Uterus (tissue), 4 donors: Measurements from ENCODE around the gene OGFR. TPM values are rescaled to one million over a fixed set of nuclear protein-coding genes. Genes with fewer than 3 reads are reported as not detected.
A peak's percentile ranks its signal among the peaks of the same experiment; 100 is the strongest.

Source experiments
- DNase-seq, 2 donors: peaks; one replicate each; pipeline ENCODE4 v3.0.0-alpha.2; 2019 to 2020
- H3K27ac ChIP-seq, 2 donors: fragments of 200-600 bp; sonication (generic); 1 replicate in 1 of 2; 2 replicates in 1 of 2; pipeline ENCODE4 v1.5.1; 2016 to 2018
- H3K27me3 ChIP-seq, 2 donors: fragments of 200-600 bp; sonication (generic); one replicate each; pipeline ENCODE4 v1.5.1; 2018 to 2019; ENCODE audit warnings: control low read depth in 1 of 2
- H3K36me3 ChIP-seq, 2 donors: fragments of 200-600 bp; sonication (generic); one replicate each; pipeline ENCODE4 v1.5.1; 2019; ENCODE audit warnings: control low read depth in 1 of 2
- H3K4me1 ChIP-seq, 2 donors: fragments of 200-600 bp; sonication (generic); one replicate each; pipeline ENCODE4 v1.5.1; 2018 to 2019; ENCODE audit warnings: control low read depth in 1 of 2
- H3K4me3 ChIP-seq, 2 donors: fragments of 200-600 bp; sonication (generic); 1 replicate in 1 of 2; 2 replicates in 1 of 2; pipeline ENCODE4 v1.5.1; 2018 to 2019; ENCODE audit warnings: mild to moderate bottlenecking in 1 of 2
- H3K9me3 ChIP-seq, 2 donors: fragments of 200-600 bp; sonication (generic); one replicate each; pipeline ENCODE4 v1.5.1; 2019; ENCODE audit warnings: control low read depth in 1 of 2
- POLR2A ChIP-seq, 2 donors: fragments of 450-650 bp; IDR thresholded peaks; one replicate each; pipeline ENCODE4 v1.6.1; 2016; ENCODE audit warnings: antibody characterized with exemption in 2 of 2, mild to moderate bottlenecking in 1 of 2, moderate library complexity in 1 of 2
- intact Hi-C: fragments of 100-400 bp; cut with DNase I; formaldehyde crosslinking; loops from one replicate; pipeline ENCODE4 v1.15.1; 2023; ENCODE audit warnings: low total_unique reads
- total RNA-seq, 4 donors: library from RNA; depleted of rRNA in 3 of 4; stranded (reverse); fragments of >200 nt in 3 of 4; gene quantifications; one replicate each; pipeline versions ENCODE4 v1.1.0 to v1.2.4, GENCODE V29; 2014 to 2023
- TF ChIP-seq, protein P1 (sequence below), 4 experiments: fragments of 200-600 bp in 2 of 4; fragments of 450-650 bp in 2 of 4; sonication (generic) in 2 of 4; IDR thresholded peaks; one replicate each; pipeline ENCODE4 v1.5.1; 2016 to 2019; ENCODE audit warnings: antibody characterized with exemption in 4 of 4, mild to moderate bottlenecking in 2 of 4, moderate library complexity in 1 of 4
- donor health status: DM: yes; HTN: yes; CAD: no.

Gene OGFR
- total RNA-seq, 4 donors from 2014 or later, result 16.5 to 48.7 (median 31.2) TPM

DNA sequence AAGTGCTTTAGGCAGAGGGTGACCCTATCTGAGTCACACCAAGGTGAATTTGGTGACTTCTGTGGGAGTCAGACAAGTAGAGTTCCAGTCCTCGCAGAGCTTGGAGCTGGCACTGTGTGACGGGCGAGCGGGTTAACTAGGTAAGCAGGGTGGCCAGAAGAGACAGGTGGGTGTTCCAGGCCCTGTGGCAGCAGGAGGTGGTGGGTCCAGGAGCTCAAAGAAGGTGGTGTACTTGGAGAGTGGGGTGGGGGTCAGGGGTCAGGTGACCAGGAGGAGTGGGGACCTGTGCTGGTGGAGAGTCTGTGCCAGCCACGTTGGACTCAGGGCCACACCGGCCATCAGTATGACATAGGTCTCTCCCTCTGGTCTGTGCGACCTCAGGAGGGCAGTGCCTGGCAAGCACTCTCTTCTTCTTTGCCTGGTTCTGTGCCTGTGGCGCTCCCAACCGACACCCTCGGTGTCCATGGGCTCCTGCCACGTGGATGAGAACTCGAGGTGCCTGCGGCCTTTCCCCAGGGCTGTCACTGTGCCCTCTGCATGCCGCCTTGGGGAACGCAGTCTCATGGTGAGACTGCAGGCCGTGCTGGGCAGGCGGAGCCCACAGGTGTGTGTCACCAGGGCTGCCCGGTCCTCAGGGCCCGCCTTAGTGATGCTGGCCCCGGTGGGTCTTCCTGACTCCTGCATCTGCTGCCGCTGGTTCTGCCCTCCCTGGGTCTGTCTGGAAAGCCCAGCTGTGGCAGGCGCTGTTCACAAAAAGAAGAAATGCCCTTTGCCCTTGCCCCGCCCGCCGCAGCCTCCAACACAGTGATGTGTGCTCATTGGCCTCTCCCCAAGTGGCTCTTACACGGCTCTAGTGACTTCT lies 6.7 kb upstream of the OGFR start:
- intact Hi-C loops, result no loop called here
- peaks cover 0 to 10% of the 10 kb centered on the region in 2 donors for H3K4me1 ChIP-seq
- H3K27me3 ChIP-seq, result no peaks in the 10 kb centered on the region
- TF ChIP-seq, protein P1, sequence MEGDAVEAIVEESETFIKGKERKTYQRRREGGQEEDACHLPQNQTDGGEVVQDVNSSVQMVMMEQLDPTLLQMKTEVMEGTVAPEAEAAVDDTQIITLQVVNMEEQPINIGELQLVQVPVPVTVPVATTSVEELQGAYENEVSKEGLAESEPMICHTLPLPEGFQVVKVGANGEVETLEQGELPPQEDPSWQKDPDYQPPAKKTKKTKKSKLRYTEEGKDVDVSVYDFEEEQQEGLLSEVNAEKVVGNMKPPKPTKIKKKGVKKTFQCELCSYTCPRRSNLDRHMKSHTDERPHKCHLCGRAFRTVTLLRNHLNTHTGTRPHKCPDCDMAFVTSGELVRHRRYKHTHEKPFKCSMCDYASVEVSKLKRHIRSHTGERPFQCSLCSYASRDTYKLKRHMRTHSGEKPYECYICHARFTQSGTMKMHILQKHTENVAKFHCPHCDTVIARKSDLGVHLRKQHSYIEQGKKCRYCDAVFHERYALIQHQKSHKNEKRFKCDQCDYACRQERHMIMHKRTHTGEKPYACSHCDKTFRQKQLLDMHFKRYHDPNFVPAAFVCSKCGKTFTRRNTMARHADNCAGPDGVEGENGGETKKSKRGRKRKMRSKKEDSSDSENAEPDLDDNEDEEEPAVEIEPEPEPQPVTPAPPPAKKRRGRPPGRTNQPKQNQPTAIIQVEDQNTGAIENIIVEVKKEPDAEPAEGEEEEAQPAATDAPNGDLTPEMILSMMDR (IDR thresholded peaks at IDR 0.05), result no peak
- TF ChIP-seq POLR2A (IDR thresholded peaks at IDR 0.05), result no peak
- no peak overlapping the region for H3K4me3 ChIP-seq
- no peaks in the 10 kb centered on the region for H3K36me3 ChIP-seq
- H3K9me3 ChIP-seq, result no peaks in the 10 kb centered on the region
- H3K27ac ChIP-seq, result peak overlapping the region in 1 of 2 donors; percentile 97
- no peak for DNase-seq

DNA sequence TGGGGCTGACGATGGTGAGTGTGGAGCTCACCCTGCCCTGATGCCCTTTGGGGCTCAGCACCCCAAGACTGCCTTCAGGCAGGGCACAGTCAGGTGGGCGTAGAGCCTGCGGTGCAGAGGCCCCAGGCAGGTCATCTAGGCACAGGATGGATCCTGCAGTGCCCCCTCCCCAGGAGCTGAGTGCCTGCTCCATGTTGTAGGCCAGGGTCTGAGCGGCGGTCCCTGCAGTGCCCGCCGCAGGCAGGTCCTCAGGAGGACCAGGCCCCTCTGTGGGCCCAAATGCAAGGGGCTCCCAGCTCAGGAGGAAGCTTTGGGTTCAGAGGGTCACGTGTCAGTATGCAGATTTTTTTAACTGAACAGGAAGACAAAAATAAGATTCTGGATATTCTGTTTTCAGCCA lies 5.6 kb upstream of the OGFR start:
- no peak for DNase-seq
- intact Hi-C loops, result no loop called here

DNA sequence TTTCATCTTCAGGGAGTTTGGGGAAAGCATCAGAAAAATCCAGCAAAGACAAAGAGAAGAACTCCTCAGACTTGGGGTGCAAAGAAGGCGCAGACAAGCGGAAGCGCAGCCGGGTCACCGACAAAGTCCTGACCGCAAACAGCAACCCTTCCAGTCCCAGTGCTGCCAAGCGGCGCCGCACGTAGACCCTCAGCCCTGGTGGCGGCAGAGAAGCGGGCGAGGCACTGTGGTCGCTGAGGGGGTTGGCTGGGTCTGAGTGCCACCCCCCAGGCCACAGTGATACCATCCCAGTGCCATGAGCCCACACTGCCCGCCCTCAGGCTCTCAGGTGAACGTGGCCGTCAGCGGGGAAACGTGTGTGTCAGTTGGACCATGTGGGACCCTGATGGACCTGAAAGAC lies 5.2 kb upstream of the OGFR start:
- Histone ChIP-seq H3K27ac (no peak overlapping the region), H3K27me3 (no peaks in the 10 kb centered on the region), H3K9me3 (no peaks in the 10 kb centered on the region), H3K4me1 (peaks cover 0 to 4% of the 10 kb centered on the region in 2 donors), H3K36me3 (no peaks in the 10 kb centered on the region), H3K4me3 (no peak overlapping the region)
- intact Hi-C loops, result no loop called here
- no peak for DNase-seq
- TF ChIP-seq, protein P1 (IDR thresholded peaks at IDR 0.05), result no peak
- TF ChIP-seq POLR2A (IDR thresholded peaks at IDR 0.05), result no peak

More for the DNA sequence above, 5.6 kb upstream of the OGFR start:
- no peak overlapping the region for H3K4me3 ChIP-seq
- H3K36me3 ChIP-seq, result no peaks in the 10 kb centered on the region
- no peak overlapping the region for H3K27ac ChIP-seq
- H3K27me3 ChIP-seq, result no peaks in the 10 kb centered on the region
- peaks cover 0 to 4% of the 10 kb centered on the region in 2 donors for H3K4me1 ChIP-seq
- no peaks in the 10 kb centered on the region for H3K9me3 ChIP-seq
- no peak for TF ChIP-seq POLR2A (IDR thresholded peaks at IDR 0.05)
- TF ChIP-seq, protein P1 (IDR thresholded peaks at IDR 0.05), result no peak

DNA sequence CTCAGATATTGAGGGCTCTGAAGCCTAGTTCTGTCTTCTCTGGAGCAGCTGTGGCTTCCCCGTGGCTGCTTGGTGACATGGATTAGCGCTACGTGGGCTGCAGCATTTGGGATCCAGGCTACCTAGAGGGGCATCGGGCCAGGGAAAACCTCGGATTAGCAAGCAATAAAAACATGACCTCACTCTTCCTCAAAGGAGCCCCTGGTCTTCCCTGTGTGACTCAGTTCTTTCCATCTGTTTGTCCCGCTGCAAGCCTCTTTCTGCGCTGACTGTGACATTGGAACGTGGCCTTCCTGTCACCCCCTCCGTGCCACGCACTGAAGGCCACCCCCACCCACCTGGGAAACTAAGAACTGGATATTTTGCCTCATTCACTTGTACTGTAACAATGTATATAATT lies 4.8 kb upstream of the OGFR start:
- Histone ChIP-seq H3K36me3 (no peaks in the 10 kb centered on the region), H3K27me3 (no peaks in the 10 kb centered on the region)
- intact Hi-C loops, result loop anchor here (10.0 kb wide), 1 partner anchor 395 kb away; the partner anchor contains the start of gene CABLES2

More for the DNA sequence above, 4.8 kb upstream of the OGFR start:
- TF ChIP-seq, protein P1 (IDR thresholded peaks at IDR 0.05), result no peak
- no peak for TF ChIP-seq POLR2A (IDR thresholded peaks at IDR 0.05)
- DNase-seq, result no peak
- Histone ChIP-seq H3K4me1 (peaks cover 0 to 4% of the 10 kb centered on the region in 2 donors), H3K4me3 (no peak overlapping the region), H3K27ac (no peak overlapping the region), H3K9me3 (no peaks in the 10 kb centered on the region)
